ENCODE data around the gene HAUS6.
"Not testable (repeated sequence)": the region's sequence is repeated elsewhere in the genome, so short reads cannot be mapped to it uniquely, and the experiment has no call there.

- TF ChIP-seq POLR2AphosphoS5 (IDR thresholded peaks at IDR 0.05); CTCF (IDR thresholded peaks at IDR 0.05 in 8 of 11, conservative IDR thresholded peaks at IDR 0.05 in 3 of 11); POLR2A (IDR thresholded peaks at IDR 0.05): not testable (repeated sequence)
Observed at GRCh38 chr9:19113064-19113611, 10.4 kb upstream of the HAUS6 start.

Data from spleen (tissue), 7 donors.